Loucy (cell line): ENCODE measurements around the gene IL11RA.

Experiments used
- EZH2phosphoT487 ChIP-seq: fragments of 200-600 bp; IDR thresholded peaks from 2 replicates; pipeline ENCODE4 v1.6.1; 2018; ENCODE audit warnings: antibody characterized with exemption, mild to moderate bottlenecking, moderate library complexity, borderline replicate concordance
- TF ChIP-seq, protein P1 (sequence below): fragments of 200-600 bp; sonication (generic); conservative IDR thresholded peaks from 2 replicates; pipeline ENCODE4 v1.5.1; 2014; ENCODE audit warnings: mild to moderate bottlenecking, antibody characterized with exemption, low read length

DNA sequence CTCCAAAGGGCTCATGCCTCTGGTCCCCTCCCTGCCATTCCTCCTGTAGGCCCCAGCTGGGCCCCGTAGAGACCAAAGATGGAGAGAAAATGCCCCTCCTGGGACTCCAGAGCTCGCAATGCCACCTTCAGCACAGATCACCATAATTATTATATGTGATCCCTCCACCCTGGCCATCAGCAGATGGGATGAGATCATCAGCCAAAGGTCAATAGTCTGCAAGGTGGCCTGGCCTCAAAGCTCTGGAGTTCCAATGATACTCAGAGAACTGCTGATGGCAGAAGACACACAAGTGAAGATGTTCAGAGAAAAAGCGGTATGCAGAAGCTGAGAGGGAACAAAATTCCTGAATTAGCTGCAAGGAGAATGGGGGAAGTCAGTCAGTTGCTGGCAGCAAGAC, 45.1 kb upstream of the IL11RA start:
- TF ChIP-seq, protein P1, sequence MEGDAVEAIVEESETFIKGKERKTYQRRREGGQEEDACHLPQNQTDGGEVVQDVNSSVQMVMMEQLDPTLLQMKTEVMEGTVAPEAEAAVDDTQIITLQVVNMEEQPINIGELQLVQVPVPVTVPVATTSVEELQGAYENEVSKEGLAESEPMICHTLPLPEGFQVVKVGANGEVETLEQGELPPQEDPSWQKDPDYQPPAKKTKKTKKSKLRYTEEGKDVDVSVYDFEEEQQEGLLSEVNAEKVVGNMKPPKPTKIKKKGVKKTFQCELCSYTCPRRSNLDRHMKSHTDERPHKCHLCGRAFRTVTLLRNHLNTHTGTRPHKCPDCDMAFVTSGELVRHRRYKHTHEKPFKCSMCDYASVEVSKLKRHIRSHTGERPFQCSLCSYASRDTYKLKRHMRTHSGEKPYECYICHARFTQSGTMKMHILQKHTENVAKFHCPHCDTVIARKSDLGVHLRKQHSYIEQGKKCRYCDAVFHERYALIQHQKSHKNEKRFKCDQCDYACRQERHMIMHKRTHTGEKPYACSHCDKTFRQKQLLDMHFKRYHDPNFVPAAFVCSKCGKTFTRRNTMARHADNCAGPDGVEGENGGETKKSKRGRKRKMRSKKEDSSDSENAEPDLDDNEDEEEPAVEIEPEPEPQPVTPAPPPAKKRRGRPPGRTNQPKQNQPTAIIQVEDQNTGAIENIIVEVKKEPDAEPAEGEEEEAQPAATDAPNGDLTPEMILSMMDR = no peak
- no peak for TF ChIP-seq EZH2phosphoT487
